HG03039 (cell line): ENCODE measurements around the gene MST1R.
"Not testable (repeated sequence)": the region's sequence is repeated elsewhere in the genome, so short reads cannot be mapped to it uniquely, and the experiment has no call there.

ENCODE experiments used
- ATAC-seq: cut with Tn5 transposase; IDR thresholded peaks from one replicate; pipeline ENCODE4 v1.9.1; 2021; ENCODE audit warnings: mild to moderate bottlenecking, moderate library complexity; ENCODE audit not compliant: unreplicated experiment

Gene MST1R

GRCh38 chr3:49903451-49904424, at the start of gene MST1R:
MST1R (minus strand) TSS chr3:49903873; CDS start chr3:49903609, 264 bp downstream.
- peak; percentile 50 for ATAC-seq

DNA sequence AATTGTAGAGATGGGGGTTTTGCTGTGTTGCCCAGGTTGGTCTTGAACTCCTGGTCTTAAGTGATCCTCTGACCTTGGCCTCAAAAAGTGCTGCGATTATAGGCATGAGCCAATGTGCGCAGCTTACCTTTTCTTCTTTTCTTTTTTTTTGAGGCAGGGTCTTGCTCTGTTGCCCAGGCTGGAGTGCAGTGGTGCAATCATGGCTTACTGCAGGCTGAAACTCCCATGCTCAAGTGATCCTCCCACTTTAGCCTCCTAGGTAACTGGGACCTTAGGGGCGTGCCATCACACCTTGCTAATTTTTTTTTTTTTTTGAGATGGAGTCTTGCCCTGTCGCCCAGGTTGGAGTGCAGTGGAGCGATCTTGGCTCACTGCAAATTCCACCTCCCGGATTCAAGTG, 49.3 kb upstream of the MST1R start:
- no peak for ATAC-seq

- no peak for ATAC-seq
These were observed 39.0 kb upstream of the MST1R start for GRCh38 chr3:49942651-49943050.

DNA sequence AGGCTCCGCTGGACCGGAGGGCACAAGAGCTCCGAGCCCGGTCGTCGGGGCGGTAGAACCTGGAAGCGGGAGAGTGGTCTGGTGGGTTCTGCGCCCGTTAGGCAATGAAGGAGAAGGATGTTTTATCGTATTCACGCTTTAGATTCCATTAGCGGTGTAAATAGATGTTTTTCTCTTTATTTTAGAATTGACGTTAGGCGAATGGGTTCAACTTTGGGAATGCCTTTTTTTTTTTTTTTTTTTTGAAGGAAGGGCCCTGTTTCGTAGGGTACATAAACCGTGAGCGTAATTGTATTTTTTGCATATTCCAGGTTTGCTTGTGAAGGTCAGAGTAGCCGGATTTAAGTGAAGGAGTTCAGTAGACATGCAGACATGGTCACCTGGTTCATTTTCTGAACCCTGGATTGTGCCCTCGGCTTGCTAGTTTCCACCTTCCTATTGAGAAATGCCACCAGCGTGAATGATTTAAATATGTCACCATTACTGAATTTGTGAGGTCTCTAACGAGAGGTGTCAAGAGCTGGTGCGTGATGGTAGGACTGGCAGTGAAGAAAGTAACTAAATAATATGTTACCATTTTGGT, 37.1 kb upstream of the MST1R start:
- ATAC-seq: no peak

- ATAC-seq: peak; percentile 86
These were observed 36.4 kb upstream of the MST1R start, which contains the start of gene RBM6 for GRCh38 chr3:49939858-49940666. RBM6 (plus strand) TSS chr3:49940150; CDS start chr3:49962642, 22,492 bp downstream.

- ATAC-seq: no peak
These were observed 33.4 kb upstream of the MST1R start for GRCh38 chr3:49937090-49937489.

- not testable (repeated sequence) for ATAC-seq
These were observed 28.6 kb upstream of the MST1R start for GRCh38 chr3:49932281-49932680.

- no peak for ATAC-seq
These were observed 27.2 kb upstream of the MST1R start for GRCh38 chr3:49930922-49931321.

DNA sequence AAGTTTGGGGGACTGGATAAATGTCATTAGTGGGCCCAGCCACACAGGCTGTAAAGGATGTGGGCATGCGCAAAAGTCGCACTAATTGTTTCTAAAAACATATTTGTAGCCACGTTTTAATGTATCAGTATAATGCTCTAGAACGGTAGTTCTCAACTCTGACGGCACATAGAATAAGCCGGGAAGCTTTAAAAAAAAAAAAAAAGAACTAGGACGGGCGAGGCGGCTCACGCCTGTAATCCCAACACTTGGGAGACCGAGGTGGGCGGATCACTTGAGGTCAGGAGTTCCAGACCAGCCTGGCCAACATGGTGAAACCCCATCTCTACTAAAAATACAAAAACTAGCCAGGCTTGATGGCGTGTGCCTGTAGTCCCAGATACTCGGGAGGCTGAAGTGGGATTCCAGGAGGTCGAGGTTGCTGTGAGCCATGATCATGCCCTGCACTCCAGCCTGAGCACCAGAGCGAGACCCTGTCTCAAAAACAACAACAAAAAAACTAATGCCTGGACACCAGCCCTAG, 26.6 kb upstream of the MST1R start:
- ATAC-seq: no peak

GRCh38 chr3:49929291-49930167, 25.9 kb upstream of the MST1R start, which contains the start of gene MON1A:
MON1A (minus strand) TSS chr3:49929811; CDS start chr3:49913346, 16,465 bp downstream.
- ATAC-seq: peak; percentile 85

DNA sequence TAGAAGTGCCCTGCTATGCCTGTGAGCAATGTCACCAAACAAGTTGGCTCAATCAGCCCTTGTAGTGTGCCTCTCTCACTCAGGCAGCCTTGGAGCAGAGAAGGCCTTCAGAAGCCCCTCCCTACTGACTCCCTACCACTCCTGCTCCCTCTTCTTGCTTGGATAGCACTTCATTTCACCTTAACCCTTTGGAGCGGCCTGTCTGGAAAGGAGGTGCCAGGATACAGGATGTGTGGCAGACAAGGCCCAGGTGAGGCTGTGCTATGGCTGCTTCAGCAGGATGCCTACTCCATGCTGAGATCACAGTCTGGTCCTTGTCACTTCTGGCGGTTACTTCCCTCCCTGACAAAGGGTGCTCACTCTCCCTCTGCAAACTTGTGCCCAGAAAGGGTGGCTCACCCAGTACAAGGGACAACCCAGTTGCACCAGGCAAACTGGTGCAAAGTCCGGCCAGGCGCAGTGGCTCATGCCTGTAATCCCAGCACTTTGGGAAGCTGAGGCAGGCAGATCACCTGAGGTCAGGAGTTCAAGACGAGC, 24.9 kb upstream of the MST1R start:
- no peak for ATAC-seq

GRCh38 chr3:49927798-49928197, 24.1 kb upstream of the MST1R start:
- no peak for ATAC-seq

DNA sequence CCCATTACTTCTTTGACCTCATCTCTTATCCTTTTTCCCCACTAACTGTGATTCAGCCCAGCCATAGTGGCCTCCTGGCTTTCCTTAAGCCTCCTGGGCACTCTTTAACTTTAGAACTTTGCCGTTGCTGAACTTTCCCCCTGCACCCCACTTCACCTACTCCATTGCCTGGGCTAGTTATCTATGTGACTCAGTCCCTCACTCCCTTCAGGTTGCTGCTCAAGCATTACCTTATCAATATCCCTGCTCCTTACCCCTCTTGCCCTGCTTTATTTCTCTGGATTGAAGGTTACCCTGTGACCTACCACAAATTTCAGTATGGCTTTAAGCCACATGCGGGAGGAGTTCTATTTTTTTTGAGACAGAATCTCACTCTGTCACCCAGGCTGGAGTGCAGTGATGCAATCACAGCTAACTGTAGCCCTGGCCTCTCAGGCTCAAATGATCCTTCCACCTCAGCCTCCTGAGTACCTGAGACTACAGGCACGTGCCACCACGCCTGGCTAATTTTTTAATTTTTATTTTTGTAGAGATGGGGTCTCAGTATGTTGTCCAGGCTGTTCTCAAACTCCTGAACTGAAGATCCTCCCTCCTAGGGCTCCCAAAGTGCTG, 22.6 kb upstream of the MST1R start:
- ATAC-seq: no peak

DNA sequence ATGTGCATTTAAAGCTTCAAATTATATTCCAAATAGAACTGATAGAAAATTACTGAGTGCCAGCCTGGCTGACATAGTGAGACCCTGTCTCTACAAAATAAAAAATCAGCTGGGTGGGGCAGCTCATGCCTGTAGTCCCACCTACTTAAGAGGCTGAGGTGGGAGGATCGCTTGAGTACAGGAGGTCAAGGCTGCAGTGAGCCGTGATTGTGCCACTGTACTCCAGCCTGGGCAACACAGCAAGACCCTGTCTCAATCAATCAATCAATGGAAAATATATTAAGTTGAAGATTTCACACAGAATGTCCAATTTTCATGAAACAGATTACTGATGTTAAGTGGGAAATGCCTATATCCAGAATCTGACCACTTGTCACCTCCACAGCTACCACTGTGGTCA, 21.8 kb upstream of the MST1R start:
- ATAC-seq: no peak

GRCh38 chr3:49924683-49925082, 21.0 kb upstream of the MST1R start:
- no peak for ATAC-seq

- ATAC-seq: not testable (repeated sequence)
These were observed 14.3 kb upstream of the MST1R start for GRCh38 chr3:49917806-49918590.

DNA sequence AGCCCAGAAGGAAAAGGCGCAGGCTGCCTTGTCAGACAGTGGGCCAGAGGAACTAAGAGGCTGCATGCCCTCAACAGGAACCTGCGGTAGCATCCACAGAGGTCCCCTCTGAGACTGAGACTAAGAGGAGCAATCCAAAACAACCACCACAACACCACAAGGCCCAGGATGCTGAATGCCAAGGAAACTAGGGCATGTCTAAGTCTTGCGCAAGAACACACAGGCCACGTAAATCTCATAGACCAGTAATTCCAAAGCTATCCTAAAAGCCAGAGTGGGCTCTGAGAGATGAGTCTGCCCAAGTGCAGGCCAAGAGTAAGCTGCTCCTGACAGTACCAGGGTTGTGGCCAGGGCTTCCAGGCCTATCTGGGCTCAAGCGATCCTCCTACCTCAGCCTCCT, 13.0 kb upstream of the MST1R start:
- no peak for ATAC-seq

- ATAC-seq: no peak
These were observed 11.2 kb upstream of the MST1R start for GRCh38 chr3:49914906-49915305.
